PC-3 (cell line): Measurements from ENCODE around the gene LRRC51. TPM values are rescaled to one million over a fixed set of nuclear protein-coding genes. Genes with fewer than 3 reads are reported as not detected.

Source experiments
- ATAC-seq: fragments of 200-7000 bp; cut with Tn5 transposase; 2 replicates; pipeline ENCODE4 v1.9.1; 2020; ENCODE audit warnings: mild to moderate bottlenecking, moderate library complexity
- BruUV-seq: library from RNA; stranded (reverse); fragments of 400-500 nt; replicated peaks from 2 replicates; lab custom pipeline; 2021; lab: Mats Ljungman, UMichigan
- CTCF ChIA-PET: fragments of 300-600 bp; sonication (Branson Sonifier 250); formaldehyde crosslinking; loops from one replicate; lab custom pipeline; 2022; ENCODE audit warnings: antibody characterized with exemption; lab: Charles Lee
- POLR2A ChIA-PET: fragments of 300-600 bp; sonication (Branson Sonifier 250); formaldehyde crosslinking; loops from one replicate; lab custom pipeline; 2022; ENCODE audit warnings: antibody characterized with exemption; ENCODE audit not compliant: unreplicated experiment; lab: Charles Lee
- DNase-seq: peaks from one replicate; pipeline ENCODE4 v3.0.0-alpha.2; 2015
- H2AFZ ChIP-seq: fragments of 300-600 bp; sonication (generic); 2 replicates; pipeline ENCODE4 v1.6.0; 2016; ENCODE audit warnings: antibody characterized with exemption, low read length
- H3F3A ChIP-seq: fragments of 300-600 bp; sonication (generic); one replicate; pipeline ENCODE4 v1.6.0; 2017; ENCODE audit warnings: antibody characterized with exemption, low read length, control low read depth, mild to moderate bottlenecking; ENCODE audit not compliant: unreplicated experiment
- H3K27ac ChIP-seq: fragments of 300-600 bp; sonication (generic); 2 replicates; pipeline ENCODE4 v1.5.1; 2016; ENCODE audit warnings: mild to moderate bottlenecking, low read length
- H3K27me3 ChIP-seq: fragments of 300-600 bp; sonication (generic); 2 replicates; pipeline ENCODE4 v1.6.1; 2016; ENCODE audit warnings: low read length, mixed read lengths
- H3K36me3 ChIP-seq: fragments of 300-600 bp; sonication (generic); 2 replicates; pipeline ENCODE4 v1.6.1; 2016; ENCODE audit warnings: low read depth, mixed run types, low read length, mixed read lengths
- H3K4me1 ChIP-seq: fragments of 300-600 bp; sonication (generic); 2 replicates; pipeline ENCODE4 v1.5.1; 2016; ENCODE audit warnings: low read length; ENCODE audit not compliant: insufficient read depth
- H3K4me2 ChIP-seq: fragments of 300-600 bp; sonication (generic); 2 replicates; pipeline ENCODE4 v1.6.0; 2016; ENCODE audit warnings: low read length
- H3K4me3 ChIP-seq: fragments of 300-600 bp; sonication (generic); 2 replicates; pipeline ENCODE4 v1.5.1; 2016; ENCODE audit warnings: mild to moderate bottlenecking, low read length, mixed read lengths
- H3K79me2 ChIP-seq: fragments of 300-600 bp; sonication (generic); 2 replicates; pipeline ENCODE4 v1.6.1; 2017; ENCODE audit warnings: low read length, mixed read lengths
- H3K9ac ChIP-seq: fragments of 300-600 bp; sonication (generic); 2 replicates; pipeline ENCODE4 v1.6.0; 2016; ENCODE audit warnings: mild to moderate bottlenecking, low read length
- H3K9me2 ChIP-seq: fragments of 300-600 bp; sonication (generic); replicated peaks from 2 replicates; pipeline ENCODE4 v1.6.1; 2016; ENCODE audit warnings: mixed run types, low read length, mixed read lengths
- H3K9me3 ChIP-seq: fragments of 300-600 bp; sonication (generic); 2 replicates; pipeline ENCODE4 v1.6.1; 2016; ENCODE audit warnings: low read length, mixed read lengths
- H4K20me1 ChIP-seq: fragments of 300-600 bp; sonication (generic); 2 replicates; pipeline ENCODE4 v1.6.1; 2016; ENCODE audit warnings: low read length, mixed read lengths
- CTCF ChIP-seq: fragments of 300-600 bp; sonication (generic); conservative IDR thresholded peaks from 2 replicates; pipeline ENCODE4 v1.5.1; 2017; ENCODE audit warnings: antibody characterized with exemption, low read depth, mild to moderate bottlenecking, low read length
- EZH2 ChIP-seq: fragments of 300-600 bp; sonication (generic); IDR thresholded peaks from one replicate; pipeline ENCODE4 v1.6.1; 2017; ENCODE audit warnings: antibody characterized with exemption, mild to moderate bottlenecking, low read length; ENCODE audit not compliant: unreplicated experiment
- EZH2phosphoT487 ChIP-seq: fragments of 300-600 bp; sonication (generic); IDR thresholded peaks from 2 replicates; pipeline ENCODE4 v1.6.1; 2018; ENCODE audit warnings: mild to moderate bottlenecking, antibody characterized with exemption, low read length, borderline replicate concordance
- intact Hi-C: fragments of 100-400 bp; cut with micrococcal nuclease; formaldehyde crosslinking; loops from 2 replicates; pipeline ENCODE4 v1.9.0; 2023
- total RNA-seq: library from RNA; depleted of rRNA; stranded (reverse); fragments of >200 nt; gene quantifications from 2 replicates; pipeline ENCODE4 v1.2.3, GENCODE V29; 2014

Gene LRRC51
- total RNA-seq, 1 experiment from 2014 or later: 5.8 TPM

GRCh38 chr11:72070491-72070890, 10.2 kb upstream of the LRRC51 start:
- H4K20me1 ChIP-seq: peaks cover 21% of the 10 kb centered on the region; the same call in 1 of the 2 replicates
- peak overlapping the region; percentile 30; the same call in 1 of the 2 replicates for H3K9ac ChIP-seq
- no peak for ATAC-seq
- H3K4me1 ChIP-seq: peaks cover 45% of the 10 kb centered on the region
- intact Hi-C loops: no loop called here
- TF ChIP-seq CTCF (no peak), EZH2phosphoT487 (no peak), EZH2 (no peak)
- DNase-seq: no peak
- H3F3A ChIP-seq: no peaks in the 10 kb centered on the region
- peak overlapping the region; percentile 61 for H3K27ac ChIP-seq
- peaks cover 27% of the 10 kb centered on the region; the same call in 1 of the 2 replicates for H3K36me3 ChIP-seq
- H2AFZ ChIP-seq: no peak overlapping the region
- ChIA-PET CTCF (no interaction called here), POLR2A (no interaction called here)
- H3K4me3 ChIP-seq: peak overlapping the region; percentile 26; the same call in 1 of the 2 replicates
- H3K9me2 ChIP-seq: no peaks in the 10 kb centered on the region
- no TSS peak for BruUV-seq
- peak overlapping the region; percentile 68 for H3K4me2 ChIP-seq
- no peaks in the 10 kb centered on the region for H3K27me3 ChIP-seq
- peaks cover 93% of the 10 kb centered on the region for H3K79me2 ChIP-seq
- H3K9me3 ChIP-seq: no peaks in the 10 kb centered on the region

GRCh38 chr11:72072348-72072747, 8.3 kb upstream of the LRRC51 start:
- intact Hi-C loops: loop anchor here (1.0 kb wide), 1 partner anchor 8 kb away; the partner anchor contains the start of genes LRRC51 and NUMA1
- no TSS peak for BruUV-seq
- Histone ChIP-seq H3K4me2 (peak overlapping the region; percentile 59), H3K27ac (peak overlapping the region; percentile 25), H4K20me1 (peaks cover 21% of the 10 kb centered on the region; the same call in 1 of the 2 replicates), H3K27me3 (no peaks in the 10 kb centered on the region), H3K9me2 (no peaks in the 10 kb centered on the region), H3K4me3 (peak overlapping the region; percentile 16), H3K36me3 (peaks cover 15% of the 10 kb centered on the region; the same call in 1 of the 2 replicates), H2AFZ (no peak overlapping the region), H3K9ac (no peak overlapping the region), H3K4me1 (peaks cover 45% of the 10 kb centered on the region), H3K79me2 (peaks cover 96% of the 10 kb centered on the region), H3K9me3 (no peaks in the 10 kb centered on the region), H3F3A (no peaks in the 10 kb centered on the region)
- TF ChIP-seq EZH2 (no peak), CTCF (no peak), EZH2phosphoT487 (no peak)
- ATAC-seq (peak; percentile 84), DNase-seq (peak; percentile 91)
- CTCF ChIA-PET: interaction anchor here (1.2 kb wide), 1 partner anchor 47 kb away, joined by 4 read pairs; no protein-coding TSS in a partner anchor
- POLR2A ChIA-PET: no interaction called here

- ChIA-PET CTCF (interaction anchor here (1.1 kb wide), 1 partner anchor 50 kb away, joined by 4 read pairs; no protein-coding TSS in a partner anchor), POLR2A (no interaction called here)
- Histone ChIP-seq H3K4me2 (no peak overlapping the region), H3K27me3 (no peaks in the 10 kb centered on the region), H3K9ac (no peak overlapping the region), H3K9me2 (no peaks in the 10 kb centered on the region), H3K27ac (no peak overlapping the region), H4K20me1 (peaks cover 33% of the 10 kb centered on the region; the same call in 1 of the 2 replicates), H2AFZ (no peak overlapping the region), H3K79me2 (peaks cover 96% of the 10 kb centered on the region), H3K9me3 (no peaks in the 10 kb centered on the region), H3K36me3 (no peaks in the 10 kb centered on the region; the same call in 1 of the 2 replicates), H3F3A (no peaks in the 10 kb centered on the region), H3K4me1 (peaks cover 48% of the 10 kb centered on the region), H3K4me3 (no peak overlapping the region)
- ATAC-seq (no peak), DNase-seq (no peak)
- TF ChIP-seq EZH2 (no peak), CTCF (peak; percentile 41), EZH2phosphoT487 (no peak)
- no TSS peak for BruUV-seq
- intact Hi-C loops: no loop called here
These were observed 5.5 kb upstream of the LRRC51 start for GRCh38 chr11:72075109-72075508.
